H1 (cell line): ENCODE measurements around the gene TAOK1. TPM values are rescaled to one million over a fixed set of nuclear protein-coding genes. Genes with fewer than 3 reads are reported as not detected.

Experiments used
- CTCF ChIA-PET: fragments of 300-600 bp; sonication (Branson Sonifier 250); formaldehyde crosslinking; loops from one replicate; lab custom pipeline; 2021; ENCODE audit not compliant: partially characterized antibody; lab: Charles Lee
- POLR2A ChIA-PET: fragments of 300-600 bp; sonication (Branson Sonifier 250); formaldehyde crosslinking; loops from one replicate; lab custom pipeline; 2021; ENCODE audit warnings: inconsistent platforms; ENCODE audit not compliant: partially characterized antibody; lab: Charles Lee
- DNase-seq, 2 experiments: peaks; one replicate each; pipeline versions ENCODE4 v3.0.0 to v3.0.0-alpha.2; 2010 to 2022; ENCODE audit warnings: low spot score in 2 of 2, low read depth in 1 of 2, mixed read lengths in 1 of 2
- FAIRE-seq: peaks from 2 replicates; lab custom pipeline; 2011; peaks lifted over from hg19 to GRCh38; lab: Jason Lieb, UNC
- H2AFZ ChIP-seq: 2 replicates; pipeline ENCODE4 v1.8.1; 2012; ENCODE audit warnings: low read length, inconsistent platforms
- H2AK5ac ChIP-seq: 2 replicates; pipeline ENCODE4 v1.6.1; 2013; ENCODE audit warnings: low read depth, low read length
- H2BK120ac ChIP-seq: replicated peaks from 2 replicates; pipeline ENCODE3; 2013; ENCODE audit warnings: low read depth, low read length, inconsistent platforms
- H2BK12ac ChIP-seq: 2 replicates; pipeline ENCODE4 v1.6.1; 2013; ENCODE audit warnings: low read depth, low read length
- H2BK15ac ChIP-seq: 2 replicates; pipeline ENCODE4 v1.6.1; 2013; ENCODE audit warnings: low read length
- H2BK20ac ChIP-seq: 2 replicates; pipeline ENCODE4 v1.6.1; 2013; ENCODE audit warnings: low read length
- H2BK5ac ChIP-seq: 2 replicates; pipeline ENCODE4 v1.6.1; 2013; ENCODE audit warnings: low read depth, low read length
- H3K14ac ChIP-seq: 2 replicates; pipeline ENCODE4 v1.6.1; 2013; ENCODE audit warnings: inconsistent platforms; ENCODE audit not compliant: insufficient read length
- H3K18ac ChIP-seq: 2 replicates; pipeline ENCODE4 v1.6.1; 2013; ENCODE audit warnings: low read length; ENCODE audit errors: extremely low read depth
- H3K23ac ChIP-seq: 2 replicates; pipeline ENCODE4 v1.6.1; 2013; ENCODE audit warnings: inconsistent platforms; ENCODE audit not compliant: insufficient read length
- H3K23me2 ChIP-seq: 2 replicates; pipeline ENCODE4 v1.6.1; 2013; ENCODE audit warnings: low read depth, low read length
- H3K27ac ChIP-seq: 2 replicates; pipeline ENCODE4 v1.6.1; 2011; ENCODE audit warnings: low read depth, low read length, inconsistent platforms
- H3K27me3 ChIP-seq, 4 experiments: replicated peaks in 1 of 4; 1 replicate in 1 of 4; 2 replicates in 3 of 4; pipeline versions ENCODE4 v1.6.1 to v1.8.1; 2011 to 2013; ENCODE audit warnings: low read length in 3 of 4, mild to moderate bottlenecking in 3 of 4, inconsistent platforms in 2 of 4, mixed read lengths in 2 of 4, moderate library complexity in 1 of 4; ENCODE audit not compliant: control insufficient read depth in 3 of 4, insufficient read depth in 3 of 4; ENCODE audit errors: extremely low read depth in 1 of 4
- H3K36me3 ChIP-seq, 4 experiments: 2 replicates each; pipeline versions ENCODE4 v1.6.1 to v1.8.1; 2011 to 2013; ENCODE audit warnings: mild to moderate bottlenecking in 4 of 4, low read length in 3 of 4, moderate library complexity in 2 of 4, control low read depth in 1 of 4, inconsistent platforms in 1 of 4; ENCODE audit not compliant: insufficient read depth in 4 of 4, control insufficient read depth in 2 of 4
- H3K4ac ChIP-seq: replicated peaks from 2 replicates; pipeline ENCODE3; 2013; ENCODE audit warnings: low read length, low read depth, mixed read lengths, inconsistent platforms; ENCODE audit not compliant: insufficient read length
- H3K4me1 ChIP-seq, 4 experiments: replicated peaks in 1 of 4; 1 replicate in 1 of 4; 2 replicates in 3 of 4; pipeline versions ENCODE4 v1.6.1 to v1.8.1; 2011 to 2013; ENCODE audit warnings: low read length in 3 of 4, inconsistent platforms in 2 of 4, mixed read lengths in 1 of 4; ENCODE audit not compliant: insufficient read depth in 4 of 4, control insufficient read depth in 3 of 4
- H3K4me2 ChIP-seq, 2 experiments: 2 replicates each; pipeline versions ENCODE4 v1.6.1 to v1.8.1; 2011 to 2013; ENCODE audit warnings: low read depth in 2 of 2, low read length in 2 of 2, control low read depth in 1 of 2, inconsistent platforms in 1 of 2, mild to moderate bottlenecking in 1 of 2; ENCODE audit not compliant: insufficient read depth in 1 of 2
- H3K4me3 ChIP-seq, 4 experiments: fragments of 200-600, 300-600 bp in 1 of 4; sonication (generic), shearing (Covaris generic), sonication (Bioruptor Twin) in 1 of 4; 2 replicates each; pipeline versions ENCODE4 v1.5.1 to v1.8.1; 2011 to 2016; ENCODE audit warnings: low read length in 4 of 4, low read depth in 3 of 4, control low read depth in 2 of 4, inconsistent platforms in 2 of 4, mild to moderate bottlenecking in 2 of 4, mixed read lengths in 1 of 4, moderate library complexity in 1 of 4; ENCODE audit not compliant: insufficient read depth in 2 of 4; ENCODE audit errors: extremely low read depth in 1 of 4
- H3K56ac ChIP-seq: replicated peaks from 2 replicates; pipeline ENCODE3; 2013; ENCODE audit warnings: low read depth, mild to moderate bottlenecking, mixed read lengths, low read length, inconsistent platforms; ENCODE audit not compliant: insufficient read length
- H3K79me1 ChIP-seq: 2 replicates; pipeline ENCODE4 v1.6.1; 2013; ENCODE audit warnings: low read depth, low read length, control low read depth
- H3K79me2 ChIP-seq, 2 experiments: 2 replicates each; pipeline versions ENCODE4 v1.6.1 to v1.8.1; 2012 to 2013; ENCODE audit warnings: low read length in 2 of 2, mild to moderate bottlenecking in 2 of 2, inconsistent platforms in 1 of 2; ENCODE audit not compliant: insufficient read depth in 2 of 2, control insufficient read depth in 1 of 2
- H3K9ac ChIP-seq, 4 experiments: replicated peaks in 1 of 4; 1 replicate in 1 of 4; 2 replicates in 3 of 4; pipeline versions ENCODE4 v1.6.1 to v1.8.1; 2011 to 2013; ENCODE audit warnings: low read depth in 3 of 4, low read length in 3 of 4, control low read depth in 2 of 4, mild to moderate bottlenecking in 2 of 4, moderate library complexity in 2 of 4, inconsistent platforms in 1 of 4; ENCODE audit errors: extremely low read depth in 1 of 4
- H3K9me3 ChIP-seq, 2 experiments: 2 replicates each; pipeline versions ENCODE4 v1.6.1 to v1.8.1; 2012 to 2013; ENCODE audit warnings: mild to moderate bottlenecking in 2 of 2, moderate library complexity in 2 of 2, control low read depth in 1 of 2, inconsistent platforms in 1 of 2, low read depth in 1 of 2, low read length in 1 of 2, mixed read lengths in 1 of 2; ENCODE audit not compliant: insufficient read depth in 2 of 2
- H4K20me1 ChIP-seq, 2 experiments: replicated peaks in 1 of 2; 2 replicates each; pipeline versions ENCODE3 to v1.8.1; 2011 to 2013; ENCODE audit warnings: inconsistent platforms in 2 of 2, low read length in 2 of 2, mild to moderate bottlenecking in 1 of 2; ENCODE audit not compliant: insufficient read depth in 2 of 2, control insufficient read depth in 1 of 2
- H4K5ac ChIP-seq: 2 replicates; pipeline ENCODE4 v1.6.1; 2013; ENCODE audit warnings: low read length, low read depth, mixed read lengths, inconsistent platforms; ENCODE audit not compliant: insufficient read length
- H4K8ac ChIP-seq: 2 replicates; pipeline ENCODE4 v1.8.0; 2013; ENCODE audit warnings: mild to moderate bottlenecking, moderate library complexity, low read length, inconsistent platforms; ENCODE audit not compliant: insufficient read depth; ENCODE audit errors: extremely low read depth
- H4K91ac ChIP-seq: replicated peaks from 2 replicates; pipeline ENCODE3; 2013; ENCODE audit warnings: low read length, mixed read lengths, inconsistent platforms; ENCODE audit not compliant: insufficient read length
- CBX8 ChIP-seq: fragments of 300-800, 300-1000 bp; sonication (generic); IDR thresholded peaks from 2 replicates; pipeline ENCODE4 v1.7.1; 2016; ENCODE audit warnings: low read depth, low read length, borderline replicate concordance
- CTBP2 ChIP-seq: IDR thresholded peaks from 2 replicates; pipeline ENCODE4 v1.7.0; 2011; ENCODE audit warnings: borderline replicate concordance, mild to moderate bottlenecking, moderate library complexity, mixed read lengths, low read length; ENCODE audit not compliant: insufficient read depth, insufficient read length
- GTF2F1 ChIP-seq: IDR thresholded peaks from 2 replicates; pipeline ENCODE4 v1.6.1; 2012; ENCODE audit warnings: low read depth, low read length, improper control_type of control experiment, borderline replicate concordance
- MAX ChIP-seq: IDR thresholded peaks from 2 replicates; pipeline ENCODE4 v1.6.1; 2012; ENCODE audit warnings: inconsistent platforms
- NRF1 ChIP-seq: IDR thresholded peaks from 2 replicates; pipeline ENCODE4 v1.6.1; 2011; ENCODE audit warnings: mild to moderate bottlenecking, low read depth, low read length, improper control_type of control experiment
- RXRA ChIP-seq: IDR thresholded peaks from 2 replicates; pipeline ENCODE4 v1.6.1; 2011; ENCODE audit warnings: low read depth, mild to moderate bottlenecking, low read length, moderate library complexity; ENCODE audit not compliant: insufficient read depth
- SIN3A ChIP-seq, 2 experiments: IDR thresholded peaks in 1 of 2; conservative IDR thresholded peaks in 1 of 2; 2 replicates each; pipeline ENCODE4 v1.6.1; 2011 to 2012; ENCODE audit warnings: low read length in 2 of 2, improper control_type of control experiment in 1 of 2, low read depth in 1 of 2, mild to moderate bottlenecking in 1 of 2
- SIX5 ChIP-seq: IDR thresholded peaks from 2 replicates; pipeline ENCODE4 v1.6.1; 2011; ENCODE audit warnings: mild to moderate bottlenecking, low read depth, low read length
- ZNF274 ChIP-seq: IDR thresholded peaks from 2 replicates; pipeline ENCODE4 v1.7.0; 2012; ENCODE audit warnings: low read length, borderline replicate concordance; ENCODE audit errors: extremely low read depth
- WGBS, 2 experiments: shearing (Covaris generic) in 1 of 2; methylation state at CpG; one replicate each; pipeline versions ENCODE4 v1.1.6 to v1.1.7; 2013 to 2015; ENCODE audit warnings: low lambda C conversion rate in 2 of 2, mixed read lengths in 2 of 2, inconsistent platforms in 1 of 2, low coverage in 1 of 2, missing lambda C conversion rate in 1 of 2; ENCODE audit not compliant: insufficient replicate concordance in 2 of 2, insufficient coverage in 1 of 2, insufficient read length in 1 of 2; ENCODE audit errors: extremely low coverage in 1 of 2, missing lambda C conversion rate in 1 of 2; 5-methylcytosine and 5-hydroxymethylcytosine counted together
- polyA plus RNA-seq, 7 experiments: library from polyadenylated mRNA; depleted of rRNA in 3 of 7; stranded (reverse) in 5 of 7; unstranded in 2 of 7; fragments of >200 nt in 5 of 7; fragments of 200-250 nt in 2 of 7; gene quantifications; 1 replicate in 5 of 7; 2 replicates in 1 of 7; 4 replicates in 1 of 7; pipeline versions ENCODE4 v1.2.1 to v1.2.3, GENCODE V29; 2011 to 2013; ENCODE audit warnings: missing spikeins in 2 of 7, mixed read lengths in 2 of 7
- total RNA-seq: library from RNA; stranded (reverse); fragmentation: NEBNext Ultra II Directional; extraction: Animal tissue kit (Norgen Biotek cat#: 25700); gene quantifications from 2 replicates; pipeline ENCODE4 v1.2.1, GENCODE V29; 2021
- TF ChIP-seq, protein P1 (sequence below): IDR thresholded peaks from 2 replicates; pipeline ENCODE4 v1.6.1; 2012; ENCODE audit warnings: inconsistent platforms

Gene TAOK1
- total and polyA plus RNA-seq, 2 of the 8 experiments (the other 6 are each of a cell fraction or from before 2014, with no cell fraction given) = 12.2 to 90.6 TPM

GRCh38 chr17:29533976-29534375 is 143.8 kb downstream of the TAOK1 start:
- no peak for FAIRE-seq
- Histone ChIP-seq H3K4me3 (no peak overlapping the region), H2AK5ac (no peak overlapping the region), H2BK20ac (no peak overlapping the region), H3K4me1 (no peaks in the 10 kb centered on the region), H3K27ac (no peak overlapping the region), H3K14ac (no peak overlapping the region), H2BK120ac (no peak overlapping the region), H3K4me2 (no peak overlapping the region), H3K4ac (no peak overlapping the region), H4K20me1 (no peaks in the 10 kb centered on the region), H3K36me3 (peaks cover 5 to 56% (median 30%) of the 10 kb centered on the region in 4 experiments; a peak in 6 of 8 replicates), H3K23ac (no peak overlapping the region), H3K79me2 (no peaks in the 10 kb centered on the region), H2AFZ (no peak overlapping the region), H2BK5ac (no peak overlapping the region), H4K5ac (no peak overlapping the region), H4K8ac (no peak overlapping the region; the same call in 1 of the 2 replicates), H2BK12ac (no peak overlapping the region), H3K79me1 (no peaks in the 10 kb centered on the region), H2BK15ac (no peak overlapping the region), H3K23me2 (no peaks in the 10 kb centered on the region), H3K9ac (no peak overlapping the region), H3K27me3 (no peaks in the 10 kb centered on the region), H3K18ac (no peak overlapping the region), H3K9me3 (peaks cover 0 to 5% of the 10 kb centered on the region in 2 experiments; a peak in 1 of 4 replicates), H4K91ac (no peak overlapping the region), H3K56ac (no peak overlapping the region)
- CTCF ChIA-PET = interaction anchor here (0.7 to 1.5 kb wide), 5 partner anchors 12 to 399 kb away, joined by 3 to 7 read pairs (median 3); no protein-coding TSS in a partner anchor
- 96% methylated on average over 8 of the region's 8 CpGs; no CpG with 5 or more reads in 1 of the 2 experiments for WGBS, 2 experiments
- TF ChIP-seq ZNF274 (no peak), SIN3A (conservative IDR thresholded peaks at IDR 0.05 in 1 of 2, IDR thresholded peaks at IDR 0.05 in 1 of 2; ENCODE audit: low read depth in 1 of 2, low read length in 2 of 2) (no peak), RXRA (no peak), SIX5 (no peak), CBX8 (no peak), NRF1 (no peak), GTF2F1 (no peak), CTBP2 (no peak), MAX (no peak)
- TF ChIP-seq, protein P1, sequence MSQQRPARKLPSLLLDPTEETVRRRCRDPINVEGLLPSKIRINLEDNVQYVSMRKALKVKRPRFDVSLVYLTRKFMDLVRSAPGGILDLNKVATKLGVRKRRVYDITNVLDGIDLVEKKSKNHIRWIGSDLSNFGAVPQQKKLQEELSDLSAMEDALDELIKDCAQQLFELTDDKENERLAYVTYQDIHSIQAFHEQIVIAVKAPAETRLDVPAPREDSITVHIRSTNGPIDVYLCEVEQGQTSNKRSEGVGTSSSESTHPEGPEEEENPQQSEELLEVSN = no peak
- no peak for DNase-seq
- POLR2A ChIA-PET = interaction anchor here (1.2 kb wide), 1 partner anchor 19 kb away, joined by 3 read pairs; no protein-coding TSS in a partner anchor
